Psoas muscle (tissue), 8 donors: ENCODE results near the gene CRISP3. TPM values are rescaled to one million over a fixed set of nuclear protein-coding genes. Genes with fewer than 3 reads are reported as not detected.

Experiments used
- ATAC-seq, 4 donors: fragments of 200-7000 bp; cut with Tn5 transposase; one replicate each; pipeline ENCODE4 v1.9.1; 2020; ENCODE audit warnings: moderate library complexity in 3 of 4, mild to moderate bottlenecking in 2 of 4
- DNase-seq, 2 donors: peaks; one replicate each; pipeline ENCODE4 v3.0.0-alpha.2; 2020
- H3K27ac ChIP-seq: fragments of 200-600 bp; one replicate; pipeline ENCODE4 v1.8.0; 2022
- H3K27me3 ChIP-seq, 3 donors: fragments of 200-600 bp in 1 of 3; one replicate each; pipeline versions ENCODE4 v1.6.1 to v1.8.0; 2013 to 2022; ENCODE audit warnings: low read length in 2 of 3, mild to moderate bottlenecking in 2 of 3, moderate library complexity in 1 of 3; ENCODE audit not compliant: insufficient read depth in 3 of 3
- H3K36me3 ChIP-seq, 2 donors: fragments of 200-600 bp in 1 of 2; one replicate each; pipeline versions ENCODE4 v1.6.1 to v1.8.0; 2013 to 2022; ENCODE audit warnings: low read depth in 1 of 2, mild to moderate bottlenecking in 1 of 2, moderate library complexity in 1 of 2; ENCODE audit not compliant: insufficient read depth in 1 of 2
- H3K4me1 ChIP-seq: fragments of 200-600 bp; one replicate; pipeline ENCODE4 v1.8.0; 2022
- H3K4me3 ChIP-seq: fragments of 200-600 bp; one replicate; pipeline ENCODE4 v1.8.0; 2022; ENCODE audit warnings: mild to moderate bottlenecking
- H3K9me3 ChIP-seq: fragments of 200-600 bp; one replicate; pipeline ENCODE4 v1.8.0; 2022
- WGBS, 3 donors: extraction: QIAGEN DNeasy Blood & Tissue Kit; methylation state at CpG; one replicate each; pipeline versions ENCODE4 v1.1.6 to v1.1.7; 2013; 5-methylcytosine and 5-hydroxymethylcytosine counted together
- intact Hi-C, 2 donors: fragments of 100-400 bp; cut with DNase I; formaldehyde crosslinking; loops; one replicate each; pipeline versions ENCODE4 v1.11.0 to v1.14.2; 2022
- polyA plus RNA-seq, 3 donors: library from polyadenylated mRNA; stranded (reverse); fragments of 200-250 nt; gene quantifications; one replicate each; pipeline ENCODE4 v1.2.3, GENCODE V29; 2013
- total RNA-seq, 4 donors: library from RNA; stranded (reverse); fragmentation: NEBNext Ultra II Directional in 2 of 4; extraction: Animal tissue kit (Norgen Biotek cat#: 25700) in 2 of 4; gene quantifications; one replicate each; pipeline versions ENCODE4 v1.2.1 to v1.2.4, GENCODE V29; 2021 to 2023
- TF ChIP-seq, protein P1 (sequence below): fragments of 200-600 bp; IDR thresholded peaks from one replicate; pipeline ENCODE4 v1.8.0; 2022; ENCODE audit warnings: antibody characterized with exemption
- donor health status: healthy with polysubstance abuse.
- donor health status: DM: no; HTN: no; CAD: no; lungs with moderate emphysema.
- donor health status: Bipolar disorder and iron deficiency.
- donor health status: healthy.
- donor health status: DM: yes; HTN: yes; CAD: no.
- donor health status: DM: no; HTN: no; CAD: no.
- donor health status: DM: no; HTN: no; CAD: no.
- donor health status: DM: yes; HTN: yes; CAD: no.

The CRISP3 gene
- total and polyA plus RNA-seq, 7 donors = 0.04 TPM; not detected in 6

- H3K4me3 ChIP-seq = no peak overlapping the region
- TF ChIP-seq, protein P1, sequence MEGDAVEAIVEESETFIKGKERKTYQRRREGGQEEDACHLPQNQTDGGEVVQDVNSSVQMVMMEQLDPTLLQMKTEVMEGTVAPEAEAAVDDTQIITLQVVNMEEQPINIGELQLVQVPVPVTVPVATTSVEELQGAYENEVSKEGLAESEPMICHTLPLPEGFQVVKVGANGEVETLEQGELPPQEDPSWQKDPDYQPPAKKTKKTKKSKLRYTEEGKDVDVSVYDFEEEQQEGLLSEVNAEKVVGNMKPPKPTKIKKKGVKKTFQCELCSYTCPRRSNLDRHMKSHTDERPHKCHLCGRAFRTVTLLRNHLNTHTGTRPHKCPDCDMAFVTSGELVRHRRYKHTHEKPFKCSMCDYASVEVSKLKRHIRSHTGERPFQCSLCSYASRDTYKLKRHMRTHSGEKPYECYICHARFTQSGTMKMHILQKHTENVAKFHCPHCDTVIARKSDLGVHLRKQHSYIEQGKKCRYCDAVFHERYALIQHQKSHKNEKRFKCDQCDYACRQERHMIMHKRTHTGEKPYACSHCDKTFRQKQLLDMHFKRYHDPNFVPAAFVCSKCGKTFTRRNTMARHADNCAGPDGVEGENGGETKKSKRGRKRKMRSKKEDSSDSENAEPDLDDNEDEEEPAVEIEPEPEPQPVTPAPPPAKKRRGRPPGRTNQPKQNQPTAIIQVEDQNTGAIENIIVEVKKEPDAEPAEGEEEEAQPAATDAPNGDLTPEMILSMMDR = no peak
- WGBS, 3 donors = 11 to 22% (median 21%) methylated on average over 2 of the region's 2 CpGs
- no peak overlapping the region for H3K27ac ChIP-seq
- no peaks in the 10 kb centered on the region for H3K27me3 ChIP-seq
- no peaks in the 10 kb centered on the region for H3K9me3 ChIP-seq
- H3K36me3 ChIP-seq = no peaks in the 10 kb centered on the region
- H3K4me1 ChIP-seq = no peaks in the 10 kb centered on the region
- ATAC-seq (no peak), DNase-seq (no peak)
- intact Hi-C loops = no loop called here
Measured at GRCh38 chr6:49764571-49765236, 20.5 kb upstream of the CRISP3 start.

DNA sequence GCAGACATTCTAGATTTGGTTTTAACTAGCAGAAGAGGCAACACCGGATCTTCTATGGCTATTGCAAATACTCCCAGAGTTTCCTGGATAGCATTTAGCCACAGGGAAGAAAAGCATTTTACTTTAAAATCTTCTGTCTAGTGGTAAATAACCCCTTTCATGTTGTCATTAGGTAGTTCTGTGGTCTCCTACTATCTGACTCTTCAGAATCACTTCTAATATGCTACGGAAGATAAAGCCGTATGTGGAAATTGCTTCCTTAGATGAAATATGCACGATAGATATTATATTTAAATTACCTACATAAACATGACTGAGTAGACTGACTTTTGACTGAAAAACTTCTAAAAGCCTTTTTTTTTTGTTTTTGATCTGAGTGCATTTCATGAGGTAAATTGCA, 759 bp downstream of the CRISP3 start:
- H3K4me3 ChIP-seq = no peak overlapping the region
- no peaks in the 10 kb centered on the region for H3K4me1 ChIP-seq
- TF ChIP-seq, protein P1 = no peak
- no peak for DNase-seq
- WGBS, 3 donors = 88 to 93% (median 91%) methylated on average over 4 of the region's 4 CpGs
- intact Hi-C loops = no loop called here
- no peak overlapping the region for H3K27ac ChIP-seq
- no peaks in the 10 kb centered on the region for H3K36me3 ChIP-seq
- no peaks in the 10 kb centered on the region for H3K9me3 ChIP-seq
- ATAC-seq = no peak
- no peaks in the 10 kb centered on the region for H3K27me3 ChIP-seq

DNA sequence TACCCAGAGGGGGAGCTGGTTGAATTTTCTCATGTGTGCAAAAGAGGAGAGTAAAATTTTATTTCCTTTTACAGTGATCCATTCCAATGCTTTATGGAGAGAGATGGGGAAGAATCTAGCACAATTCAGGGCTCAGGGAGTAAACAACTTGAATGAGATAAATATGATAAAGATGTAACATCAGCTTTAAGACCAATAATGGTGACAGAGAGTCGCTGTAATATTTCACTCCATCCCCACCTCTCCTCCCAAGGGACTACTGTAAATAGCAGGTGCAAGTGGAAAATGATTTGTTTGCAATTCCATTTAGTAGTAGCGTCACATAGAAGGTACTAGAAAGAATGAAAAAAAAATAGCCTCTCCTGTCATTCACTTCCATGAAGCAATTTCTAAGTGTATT, 4.8 kb downstream of the CRISP3 start:
- H3K4me3 ChIP-seq = no peak overlapping the region
- H3K9me3 ChIP-seq = no peaks in the 10 kb centered on the region
- H3K27ac ChIP-seq = no peak overlapping the region
- ATAC-seq (no peak), DNase-seq (no peak)
- no peaks in the 10 kb centered on the region for H3K4me1 ChIP-seq
- WGBS, 3 donors = 59 to 72% (median 69%) methylated on average over 2 of the region's 2 CpGs
- no peaks in the 10 kb centered on the region for H3K36me3 ChIP-seq
- TF ChIP-seq, protein P1 = no peak
- no peaks in the 10 kb centered on the region for H3K27me3 ChIP-seq
- intact Hi-C loops = no loop called here

DNA sequence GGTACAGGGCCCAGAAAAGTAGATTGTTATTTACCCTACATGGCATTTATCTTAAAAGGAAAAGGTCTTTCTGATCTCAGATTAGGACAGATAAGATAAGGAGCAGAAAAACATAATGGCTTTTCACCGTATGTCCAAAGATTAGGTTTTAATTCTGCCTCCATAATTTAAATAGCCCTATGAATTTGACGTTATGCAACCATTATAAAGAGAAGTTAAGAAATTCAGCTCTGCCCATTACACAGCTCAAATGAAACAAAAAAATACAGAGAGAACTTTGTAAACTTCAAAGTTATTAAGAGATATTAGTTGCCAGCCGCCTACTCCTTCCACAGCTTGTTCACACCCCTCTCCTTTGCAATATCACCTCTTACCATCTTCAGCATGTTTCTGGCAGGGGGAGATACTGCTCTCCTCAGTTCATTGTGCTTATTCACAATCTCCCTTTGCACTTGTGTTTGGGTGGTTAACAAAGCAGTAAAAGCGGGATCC, 8.1 kb downstream of the CRISP3 start:
- TF ChIP-seq, protein P1 = no peak
- Histone ChIP-seq H3K36me3 (no peaks in the 10 kb centered on the region), H3K9me3 (no peaks in the 10 kb centered on the region), H3K27me3 (no peaks in the 10 kb centered on the region), H3K27ac (no peak overlapping the region), H3K4me1 (no peaks in the 10 kb centered on the region), H3K4me3 (no peak overlapping the region)
- WGBS, 3 donors = 67 to 83% (median 76%) methylated on average over 4 of the region's 4 CpGs
- no peak for DNase-seq
- ATAC-seq = no peak
- intact Hi-C loops = no loop called here

- H3K27ac ChIP-seq = no peak overlapping the region
- DNase-seq (no peak), ATAC-seq (no peak)
- H3K4me3 ChIP-seq = no peak overlapping the region
- TF ChIP-seq, protein P1 = no peak
- H3K4me1 ChIP-seq = no peaks in the 10 kb centered on the region
- H3K27me3 ChIP-seq = no peaks in the 10 kb centered on the region
- WGBS, 3 donors = 45 to 78% (median 68%) methylated on average over 2 of the region's 2 CpGs
- no peaks in the 10 kb centered on the region for H3K9me3 ChIP-seq
- intact Hi-C loops = no loop called here
- H3K36me3 ChIP-seq = no peaks in the 10 kb centered on the region
Measured at GRCh38 chr6:49733680-49734079, 10.5 kb downstream of the CRISP3 start.
